K562 (cell line): ENCODE measurements around the gene ZBTB42. TPM values are rescaled to one million over a fixed set of nuclear protein-coding genes. Genes with fewer than 3 reads are reported as not detected.

Experiments used
- ATAC-seq: fragments of 200-7000 bp; cut with Tn5 transposase; 3 replicates; pipeline ENCODE4 v1.9.1; 2020; ENCODE audit warnings: moderate library complexity
- BruUV-seq: library from RNA; stranded (reverse); fragments of 400-500 nt; replicated peaks from 2 replicates; lab custom pipeline; 2021; lab: Mats Ljungman, UMichigan
- CTCF ChIA-PET: fragments of 300-600 bp; formaldehyde crosslinking; extraction: SDS; loops from one replicate; lab custom pipeline; 2021; ENCODE audit warnings: low intra/inter-chr PET ratio; lab: Yijun Ruan, JAX
- POLR2A ChIA-PET: fragments of 300-600, 350-650 bp; sonication (Branson Sonifier 250); formaldehyde crosslinking; extraction: SDS; loops from one replicate; lab custom pipeline; 2021; ENCODE audit warnings: antibody characterized with exemption, inconsistent platforms; lab: Yijun Ruan, JAX
- DNase-seq, 4 experiments: peaks; one replicate each; pipeline versions ENCODE4 v3.0.0 to v3.0.0-alpha.2; 2011 to 2018; ENCODE audit warnings: low spot score in 3 of 4, mixed read lengths in 3 of 4; ENCODE audit errors: extremely low read depth in 1 of 4
- FAIRE-seq: peaks from 2 replicates; lab custom pipeline; 2011; peaks lifted over from hg19 to GRCh38; lab: Jason Lieb, UNC
- H2AFZ ChIP-seq: 2 replicates; pipeline ENCODE4 v1.6.0; 2011; ENCODE audit warnings: low read depth, low read length, control low read depth, inconsistent platforms
- H3K27ac ChIP-seq: fragments of 200-600 bp; 3 replicates; pipeline ENCODE4 v1.8.0; 2011; ENCODE audit warnings: low read depth, mild to moderate bottlenecking, control low read depth, inconsistent platforms, low read length, moderate library complexity, mixed read lengths; ENCODE audit errors: extremely low read depth
- H3K27me3 ChIP-seq, 2 experiments: fragments of 300-600 bp in 1 of 2; 2 replicates in 1 of 2; 3 replicates in 1 of 2; pipeline versions ENCODE4 v1.6.0 to v1.8.0; 2011; ENCODE audit warnings: inconsistent platforms in 2 of 2, low read length in 2 of 2, mild to moderate bottlenecking in 1 of 2, mixed read lengths in 1 of 2, moderate library complexity in 1 of 2; ENCODE audit not compliant: control insufficient read depth in 2 of 2, insufficient read depth in 2 of 2
- H3K36me3 ChIP-seq: fragments of 300-600 bp; 3 replicates; pipeline ENCODE4 v1.8.0; 2011; ENCODE audit warnings: mild to moderate bottlenecking, low read length, inconsistent platforms; ENCODE audit not compliant: control insufficient read depth, insufficient read depth
- H3K4me1 ChIP-seq, 2 experiments: fragments of 200-600 bp in 1 of 2; replicated peaks in 1 of 2; 2 replicates in 1 of 2; 3 replicates in 1 of 2; pipeline versions ENCODE4 v1.5.1 to v1.8.0; 2011; ENCODE audit warnings: inconsistent platforms in 2 of 2, low read length in 2 of 2, mild to moderate bottlenecking in 1 of 2, mixed read lengths in 1 of 2, moderate library complexity in 1 of 2; ENCODE audit not compliant: control insufficient read depth in 2 of 2, insufficient read depth in 2 of 2
- H3K4me2 ChIP-seq: 2 replicates; pipeline ENCODE4 v1.6.1; 2011; ENCODE audit warnings: low read length, control low read depth, inconsistent platforms, mixed read lengths; ENCODE audit not compliant: insufficient read depth
- H3K4me3 ChIP-seq: fragments of 200-600 bp; sonication (generic), shearing (Covaris generic); 2 replicates; pipeline ENCODE4 v1.5.1; 2016; ENCODE audit warnings: control low read depth, inconsistent platforms
- H3K79me2 ChIP-seq: fragments of 200-600 bp; 3 replicates; pipeline ENCODE4 v1.8.0; 2011; ENCODE audit warnings: low read length, inconsistent platforms; ENCODE audit not compliant: control insufficient read depth, insufficient read depth
- H3K9ac ChIP-seq, 2 experiments: 2 replicates each; pipeline versions ENCODE4 v1.6.0 to v1.6.1; 2011; ENCODE audit warnings: low read depth in 2 of 2, low read length in 2 of 2, control low read depth in 1 of 2, inconsistent platforms in 1 of 2, mild to moderate bottlenecking in 1 of 2, mixed read lengths in 1 of 2; ENCODE audit not compliant: insufficient read depth in 1 of 2
- H3K9me1 ChIP-seq: one replicate; pipeline ENCODE4 v1.6.0; 2011; ENCODE audit warnings: inconsistent platforms, mild to moderate bottlenecking, low read length, moderate library complexity; ENCODE audit not compliant: control insufficient read depth, insufficient read depth
- H3K9me3 ChIP-seq: replicated peaks from 2 replicates; pipeline ENCODE4 v1.5.1; 2011; ENCODE audit warnings: low read depth, low read length, inconsistent platforms; ENCODE audit not compliant: control insufficient read depth, insufficient read depth
- H4K20me1 ChIP-seq: replicated peaks from 2 replicates; pipeline ENCODE4 v1.6.1; 2011; ENCODE audit warnings: low read length, inconsistent platforms, mixed read lengths; ENCODE audit not compliant: control insufficient read depth, insufficient read depth
- CTCF ChIP-seq, 3 experiments: IDR thresholded peaks in 2 of 3; conservative IDR thresholded peaks in 1 of 3; 2 replicates each; pipeline ENCODE4 v1.5.1; 2011 to 2012; ENCODE audit warnings: low read length in 3 of 3, mild to moderate bottlenecking in 3 of 3, control low read depth in 2 of 3, improper control_type of control experiment in 1 of 3, inconsistent platforms in 1 of 3, low read depth in 1 of 3, mixed read lengths in 1 of 3, moderate library complexity in 1 of 3; ENCODE audit not compliant: insufficient read depth in 2 of 3
- MAZ ChIP-seq, 2 experiments: fragments of 450-650 bp in 1 of 2; sonication (generic) in 1 of 2; formaldehyde crosslinking; IDR thresholded peaks in 1 of 2; conservative IDR thresholded peaks in 1 of 2; 2 replicates each; pipeline versions ENCODE4 v1.4.0 to v1.5.0; 2020; ENCODE audit warnings: mild to moderate bottlenecking in 1 of 2, missing genetic modification reagents in 1 of 2
- POLR2G ChIP-seq: fragments of 200-400 bp; formaldehyde crosslinking; IDR thresholded peaks from 2 replicates; pipeline ENCODE4 v1.6.1; 2017; ENCODE audit warnings: low read depth, mild to moderate bottlenecking, antibody characterized with exemption, low read length, moderate library complexity
- PRDM10 ChIP-seq: fragments of 450-650 bp; IDR thresholded peaks from 2 replicates; pipeline ENCODE4 v1.6.1; 2018; ENCODE audit not compliant: partially characterized antibody
- SMC3 ChIP-seq: conservative IDR thresholded peaks from 2 replicates; pipeline ENCODE4 v1.6.1; 2011; ENCODE audit warnings: low read depth, low read length, improper control_type of control experiment; ENCODE audit not compliant: insufficient read depth
- UBTF ChIP-seq, 2 experiments: IDR thresholded peaks; 2 replicates each; pipeline ENCODE4 v1.6.1; 2012; ENCODE audit warnings: improper control_type of control experiment in 2 of 2, low read depth in 2 of 2, low read length in 2 of 2, borderline replicate concordance in 1 of 2
- ZBTB33 ChIP-seq: sonication (generic); formaldehyde crosslinking; IDR thresholded peaks from 2 replicates; pipeline ENCODE4 v1.8.1; 2023; ENCODE audit warnings: mild to moderate bottlenecking, missing genetic modification reagents
- WGBS: fragments of 100-300 bp; shearing (Covaris generic); methylation state at CpG from one replicate; pipeline ENCODE4 v1.1.6; 2016; ENCODE audit warnings: low coverage, mixed read lengths; ENCODE audit not compliant: insufficient coverage; ENCODE audit errors: missing lambda C conversion rate; 5-methylcytosine and 5-hydroxymethylcytosine counted together
- in situ Hi-C: fragments of 300-500 bp; cut with MboI; formaldehyde crosslinking; loops from 4 replicates; pipeline ENCODE4 v1.15.0; 2018; ENCODE audit warnings: inconsistent platforms, mixed read lengths
- intact Hi-C: fragments of 100-400 bp; cut with micrococcal nuclease; formaldehyde crosslinking; loops from 2 replicates; pipeline ENCODE4 v1.14.2; 2022
- polyA plus RNA-seq, 8 experiments: library from polyadenylated mRNA; depleted of rRNA in 4 of 8; stranded (reverse) in 5 of 8; unstranded in 3 of 8; fragments of >200 nt; fragmentation: Nextera tagmentation in 2 of 8; fragmentation: Illumina TruSeq in 1 of 8; extraction: Ambion mirVana in 2 of 8; extraction: Trizol in 1 of 8; gene quantifications; 2 replicates each; pipeline versions ENCODE4 v1.2.1 to v1.2.3, GENCODE V29; 2011 to 2014; ENCODE audit warnings: inconsistent platforms in 1 of 8, missing spikeins in 1 of 8
- total RNA-seq, 7 experiments: library from RNA; depleted of rRNA in 6 of 7; stranded (reverse); fragments of >200 nt in 6 of 7; fragmentation: Illumina TruSeq in 2 of 7; extraction: Trizol in 2 of 7; gene quantifications; 2 replicates each; pipeline versions ENCODE4 v1.2.1 to v1.2.3, GENCODE V29; 2011 to 2021; ENCODE audit warnings: low replicate concordance in 1 of 7

The ZBTB42 gene
- total and polyA plus RNA-seq, 9 of the 15 experiments (the other 6 are each of a cell fraction or from before 2014, with no cell fraction given): 0.03 to 8.5 (median 2.4) TPM

GRCh38 chr14:104827177-104828055 is 26.5 kb downstream of the ZBTB42 start:
- intact Hi-C loops: loop anchor here (5.0 kb wide), 1 partner anchor 75 kb away; the partner anchor contains the start of gene SIVA1
- Histone ChIP-seq H3K27ac (no peak overlapping the region), H4K20me1 (no peaks in the 10 kb centered on the region; the same call in 1 of the 2 replicates), H3K9ac (peak overlapping the region in 1 of 2 experiments; percentile 66; a peak in 2 of 4 replicates), H3K36me3 (no peaks in the 10 kb centered on the region), H3K4me3 (peak overlapping the region; percentile 25; the same call in 1 of the 2 replicates), H3K9me1 (no peaks in the 10 kb centered on the region), H3K4me1 (peaks cover 6 to 30% of the 10 kb centered on the region in 2 experiments; a peak in 3 of 5 replicates), H3K27me3 (no peaks in the 10 kb centered on the region), H3K4me2 (peak overlapping the region; percentile 63), H2AFZ (peak overlapping the region; percentile 72), H3K79me2 (no peaks in the 10 kb centered on the region), H3K9me3 (no peaks in the 10 kb centered on the region)
- ChIA-PET POLR2A (no interaction called here), CTCF (interaction anchor here (1.8 kb wide), 1 partner anchor 58 kb away, joined by 13 read pairs; no protein-coding TSS in a partner anchor)
- in situ Hi-C loops: no loop called here
- FAIRE-seq (no peak), ATAC-seq (peak; percentile 94), DNase-seq (peak; percentile 69 to 78 (median 73))
- WGBS: 15% methylated on average over 11 of the region's 39 CpGs
- BruUV-seq: no TSS peak
- TF ChIP-seq PRDM10 (peak; percentile 46), UBTF (IDR thresholded peaks at IDR 0.05; ENCODE audit: borderline replicate concordance in 1 of 2, low read depth in 2 of 2, low read length in 2 of 2) (0 out of 4 replicates have a peak, but pooled peaks of 1 of the 2 experiments have one; percentile 21), POLR2G (peak; percentile 56), SMC3 (peak; percentile 32; the same call in 1 of the 2 replicates), ZBTB33 (CRISPR knock-in tag) (peak; percentile 57), MAZ (CRISPR knock-in tag; conservative IDR thresholded peaks at IDR 0.05 in 1 of 2, IDR thresholded peaks at IDR 0.05 in 1 of 2) (peak in 1 of 2 experiments; percentile 49; a peak in 1 of 4 replicates), CTCF (IDR thresholded peaks at IDR 0.05 in 2 of 3, conservative IDR thresholded peaks at IDR 0.05 in 1 of 3; ENCODE audit: insufficient read depth in 2 of 3, low read depth in 1 of 3, low read length in 3 of 3) (peak; percentile 58 to 80 (median 64); a peak in 5 of 6 replicates)
